Endothelial cell of umbilical vein (primary cell): ENCODE data around the gene APBB1.

Source experiments
- EZH2 ChIP-seq: IDR thresholded peaks from 2 replicates; pipeline ENCODE4 v1.6.1; 2012; ENCODE audit warnings: borderline replicate concordance, low read depth, mild to moderate bottlenecking, moderate library complexity, low read length, inconsistent platforms; ENCODE audit not compliant: severe bottlenecking
- FOS ChIP-seq: IDR thresholded peaks from 2 replicates; pipeline ENCODE4 v1.6.1; 2011; ENCODE audit warnings: mild to moderate bottlenecking, low read length, moderate library complexity, borderline replicate concordance; ENCODE audit not compliant: insufficient read depth
- GATA2 ChIP-seq: IDR thresholded peaks from 2 replicates; pipeline ENCODE4 v1.7.0; 2011; ENCODE audit warnings: low read depth, mild to moderate bottlenecking, moderate library complexity, mixed read lengths, low read length; ENCODE audit not compliant: insufficient read length, insufficient read depth
- JUN ChIP-seq: IDR thresholded peaks from 2 replicates; pipeline ENCODE4 v1.6.1; 2011; ENCODE audit warnings: borderline replicate concordance, low read depth; ENCODE audit not compliant: insufficient read length, insufficient read depth
- MYC ChIP-seq: IDR thresholded peaks from one replicate; pipeline ENCODE4 v1.6.1; 2011; ENCODE audit warnings: mild to moderate bottlenecking, low read depth, low read length
- POLR2A ChIP-seq: IDR thresholded peaks from 2 replicates; pipeline ENCODE4 v1.6.1; 2012; ENCODE audit warnings: low read depth, mild to moderate bottlenecking, control low read depth, low read length
- TF ChIP-seq, protein P1 (sequence below), 2 donors: IDR thresholded peaks; 1 replicate in 1 of 2; 2 replicates in 1 of 2; pipeline ENCODE4 v1.5.1; 2011; ENCODE audit warnings: low read length in 2 of 2, mild to moderate bottlenecking in 2 of 2, moderate library complexity in 2 of 2, control low read depth in 1 of 2, inconsistent platforms in 1 of 2, low read depth in 1 of 2; ENCODE audit not compliant: insufficient read depth in 1 of 2; ENCODE audit errors: extremely low read depth in 1 of 2
- TF ChIP-seq, protein P2 (sequence below): IDR thresholded peaks from 2 replicates; pipeline ENCODE4 v1.6.1; 2011; ENCODE audit not compliant: insufficient read depth, insufficient read length

GRCh38 chr11:6378640-6378989 lies 40.3 kb downstream of the APBB1 start:
- TF ChIP-seq EZH2 (no peak), POLR2A (no peak), GATA2 (no peak), MYC (no peak), JUN (no peak), FOS (no peak)
- TF ChIP-seq, protein P1, sequence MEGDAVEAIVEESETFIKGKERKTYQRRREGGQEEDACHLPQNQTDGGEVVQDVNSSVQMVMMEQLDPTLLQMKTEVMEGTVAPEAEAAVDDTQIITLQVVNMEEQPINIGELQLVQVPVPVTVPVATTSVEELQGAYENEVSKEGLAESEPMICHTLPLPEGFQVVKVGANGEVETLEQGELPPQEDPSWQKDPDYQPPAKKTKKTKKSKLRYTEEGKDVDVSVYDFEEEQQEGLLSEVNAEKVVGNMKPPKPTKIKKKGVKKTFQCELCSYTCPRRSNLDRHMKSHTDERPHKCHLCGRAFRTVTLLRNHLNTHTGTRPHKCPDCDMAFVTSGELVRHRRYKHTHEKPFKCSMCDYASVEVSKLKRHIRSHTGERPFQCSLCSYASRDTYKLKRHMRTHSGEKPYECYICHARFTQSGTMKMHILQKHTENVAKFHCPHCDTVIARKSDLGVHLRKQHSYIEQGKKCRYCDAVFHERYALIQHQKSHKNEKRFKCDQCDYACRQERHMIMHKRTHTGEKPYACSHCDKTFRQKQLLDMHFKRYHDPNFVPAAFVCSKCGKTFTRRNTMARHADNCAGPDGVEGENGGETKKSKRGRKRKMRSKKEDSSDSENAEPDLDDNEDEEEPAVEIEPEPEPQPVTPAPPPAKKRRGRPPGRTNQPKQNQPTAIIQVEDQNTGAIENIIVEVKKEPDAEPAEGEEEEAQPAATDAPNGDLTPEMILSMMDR (IDR thresholded peaks at IDR 0.05; ENCODE audit: extremely low read depth in 1 of 2, insufficient read depth in 1 of 2, low read depth in 1 of 2, low read length in 2 of 2), result no peak
- TF ChIP-seq, protein P2, sequence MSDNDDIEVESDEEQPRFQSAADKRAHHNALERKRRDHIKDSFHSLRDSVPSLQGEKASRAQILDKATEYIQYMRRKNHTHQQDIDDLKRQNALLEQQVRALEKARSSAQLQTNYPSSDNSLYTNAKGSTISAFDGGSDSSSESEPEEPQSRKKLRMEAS, result no peak
